H1 (cell line): ENCODE measurements around the gene ZRANB3. TPM values are rescaled to one million over a fixed set of nuclear protein-coding genes. Genes with fewer than 3 reads are reported as not detected.

Experiments
- CTCF ChIA-PET: fragments of 300-600 bp; sonication (Branson Sonifier 250); formaldehyde crosslinking; loops from one replicate; lab custom pipeline; 2021; ENCODE audit not compliant: partially characterized antibody; lab: Charles Lee
- POLR2A ChIA-PET: fragments of 300-600 bp; sonication (Branson Sonifier 250); formaldehyde crosslinking; loops from one replicate; lab custom pipeline; 2021; ENCODE audit warnings: inconsistent platforms; ENCODE audit not compliant: partially characterized antibody; lab: Charles Lee
- DNase-seq, 2 experiments: peaks; one replicate each; pipeline versions ENCODE4 v3.0.0 to v3.0.0-alpha.2; 2010 to 2022; ENCODE audit warnings: low spot score in 2 of 2, low read depth in 1 of 2, mixed read lengths in 1 of 2
- FAIRE-seq: peaks from 2 replicates; lab custom pipeline; 2011; peaks lifted over from hg19 to GRCh38; lab: Jason Lieb, UNC
- H2AFZ ChIP-seq: 2 replicates; pipeline ENCODE4 v1.8.1; 2012; ENCODE audit warnings: low read length, inconsistent platforms
- H2AK5ac ChIP-seq: 2 replicates; pipeline ENCODE4 v1.6.1; 2013; ENCODE audit warnings: low read depth, low read length
- H2BK120ac ChIP-seq: replicated peaks from 2 replicates; pipeline ENCODE3; 2013; ENCODE audit warnings: low read depth, low read length, inconsistent platforms
- H2BK12ac ChIP-seq: 2 replicates; pipeline ENCODE4 v1.6.1; 2013; ENCODE audit warnings: low read depth, low read length
- H2BK15ac ChIP-seq: 2 replicates; pipeline ENCODE4 v1.6.1; 2013; ENCODE audit warnings: low read length
- H2BK20ac ChIP-seq: 2 replicates; pipeline ENCODE4 v1.6.1; 2013; ENCODE audit warnings: low read length
- H2BK5ac ChIP-seq: 2 replicates; pipeline ENCODE4 v1.6.1; 2013; ENCODE audit warnings: low read depth, low read length
- H3K14ac ChIP-seq: 2 replicates; pipeline ENCODE4 v1.6.1; 2013; ENCODE audit warnings: inconsistent platforms; ENCODE audit not compliant: insufficient read length
- H3K18ac ChIP-seq: 2 replicates; pipeline ENCODE4 v1.6.1; 2013; ENCODE audit warnings: low read length; ENCODE audit errors: extremely low read depth
- H3K23ac ChIP-seq: 2 replicates; pipeline ENCODE4 v1.6.1; 2013; ENCODE audit warnings: inconsistent platforms; ENCODE audit not compliant: insufficient read length
- H3K23me2 ChIP-seq: 2 replicates; pipeline ENCODE4 v1.6.1; 2013; ENCODE audit warnings: low read depth, low read length
- H3K27ac ChIP-seq: 2 replicates; pipeline ENCODE4 v1.6.1; 2011; ENCODE audit warnings: low read depth, low read length, inconsistent platforms
- H3K27me3 ChIP-seq, 4 experiments: replicated peaks in 1 of 4; 1 replicate in 1 of 4; 2 replicates in 3 of 4; pipeline versions ENCODE4 v1.6.1 to v1.8.1; 2011 to 2013; ENCODE audit warnings: low read length in 3 of 4, mild to moderate bottlenecking in 3 of 4, inconsistent platforms in 2 of 4, mixed read lengths in 2 of 4, moderate library complexity in 1 of 4; ENCODE audit not compliant: control insufficient read depth in 3 of 4, insufficient read depth in 3 of 4; ENCODE audit errors: extremely low read depth in 1 of 4
- H3K36me3 ChIP-seq, 4 experiments: 2 replicates each; pipeline versions ENCODE4 v1.6.1 to v1.8.1; 2011 to 2013; ENCODE audit warnings: mild to moderate bottlenecking in 4 of 4, low read length in 3 of 4, moderate library complexity in 2 of 4, control low read depth in 1 of 4, inconsistent platforms in 1 of 4; ENCODE audit not compliant: insufficient read depth in 4 of 4, control insufficient read depth in 2 of 4
- H3K4ac ChIP-seq: replicated peaks from 2 replicates; pipeline ENCODE3; 2013; ENCODE audit warnings: low read length, low read depth, mixed read lengths, inconsistent platforms; ENCODE audit not compliant: insufficient read length
- H3K4me1 ChIP-seq, 4 experiments: replicated peaks in 1 of 4; 1 replicate in 1 of 4; 2 replicates in 3 of 4; pipeline versions ENCODE4 v1.6.1 to v1.8.1; 2011 to 2013; ENCODE audit warnings: low read length in 3 of 4, inconsistent platforms in 2 of 4, mixed read lengths in 1 of 4; ENCODE audit not compliant: insufficient read depth in 4 of 4, control insufficient read depth in 3 of 4
- H3K4me2 ChIP-seq, 2 experiments: 2 replicates each; pipeline versions ENCODE4 v1.6.1 to v1.8.1; 2011 to 2013; ENCODE audit warnings: low read depth in 2 of 2, low read length in 2 of 2, control low read depth in 1 of 2, inconsistent platforms in 1 of 2, mild to moderate bottlenecking in 1 of 2; ENCODE audit not compliant: insufficient read depth in 1 of 2
- H3K4me3 ChIP-seq, 4 experiments: fragments of 200-600, 300-600 bp in 1 of 4; sonication (generic), shearing (Covaris generic), sonication (Bioruptor Twin) in 1 of 4; 2 replicates each; pipeline versions ENCODE4 v1.5.1 to v1.8.1; 2011 to 2016; ENCODE audit warnings: low read length in 4 of 4, low read depth in 3 of 4, control low read depth in 2 of 4, inconsistent platforms in 2 of 4, mild to moderate bottlenecking in 2 of 4, mixed read lengths in 1 of 4, moderate library complexity in 1 of 4; ENCODE audit not compliant: insufficient read depth in 2 of 4; ENCODE audit errors: extremely low read depth in 1 of 4
- H3K56ac ChIP-seq: replicated peaks from 2 replicates; pipeline ENCODE3; 2013; ENCODE audit warnings: low read depth, mild to moderate bottlenecking, mixed read lengths, low read length, inconsistent platforms; ENCODE audit not compliant: insufficient read length
- H3K79me1 ChIP-seq: 2 replicates; pipeline ENCODE4 v1.6.1; 2013; ENCODE audit warnings: low read depth, low read length, control low read depth
- H3K79me2 ChIP-seq, 2 experiments: 2 replicates each; pipeline versions ENCODE4 v1.6.1 to v1.8.1; 2012 to 2013; ENCODE audit warnings: low read length in 2 of 2, mild to moderate bottlenecking in 2 of 2, inconsistent platforms in 1 of 2; ENCODE audit not compliant: insufficient read depth in 2 of 2, control insufficient read depth in 1 of 2
- H3K9ac ChIP-seq, 4 experiments: replicated peaks in 1 of 4; 1 replicate in 1 of 4; 2 replicates in 3 of 4; pipeline versions ENCODE4 v1.6.1 to v1.8.1; 2011 to 2013; ENCODE audit warnings: low read depth in 3 of 4, low read length in 3 of 4, control low read depth in 2 of 4, mild to moderate bottlenecking in 2 of 4, moderate library complexity in 2 of 4, inconsistent platforms in 1 of 4; ENCODE audit errors: extremely low read depth in 1 of 4
- H3K9me3 ChIP-seq, 2 experiments: 2 replicates each; pipeline versions ENCODE4 v1.6.1 to v1.8.1; 2012 to 2013; ENCODE audit warnings: mild to moderate bottlenecking in 2 of 2, moderate library complexity in 2 of 2, control low read depth in 1 of 2, inconsistent platforms in 1 of 2, low read depth in 1 of 2, low read length in 1 of 2, mixed read lengths in 1 of 2; ENCODE audit not compliant: insufficient read depth in 2 of 2
- H4K20me1 ChIP-seq, 2 experiments: replicated peaks in 1 of 2; 2 replicates each; pipeline versions ENCODE3 to v1.8.1; 2011 to 2013; ENCODE audit warnings: inconsistent platforms in 2 of 2, low read length in 2 of 2, mild to moderate bottlenecking in 1 of 2; ENCODE audit not compliant: insufficient read depth in 2 of 2, control insufficient read depth in 1 of 2
- H4K5ac ChIP-seq: 2 replicates; pipeline ENCODE4 v1.6.1; 2013; ENCODE audit warnings: low read length, low read depth, mixed read lengths, inconsistent platforms; ENCODE audit not compliant: insufficient read length
- H4K8ac ChIP-seq: 2 replicates; pipeline ENCODE4 v1.8.0; 2013; ENCODE audit warnings: mild to moderate bottlenecking, moderate library complexity, low read length, inconsistent platforms; ENCODE audit not compliant: insufficient read depth; ENCODE audit errors: extremely low read depth
- H4K91ac ChIP-seq: replicated peaks from 2 replicates; pipeline ENCODE3; 2013; ENCODE audit warnings: low read length, mixed read lengths, inconsistent platforms; ENCODE audit not compliant: insufficient read length
- ATF2 ChIP-seq: IDR thresholded peaks from 2 replicates; pipeline ENCODE4 v1.6.1; 2012; ENCODE audit warnings: low read length, inconsistent platforms
- CREB1 ChIP-seq: IDR thresholded peaks from 2 replicates; pipeline ENCODE4 v1.6.1; 2012; ENCODE audit warnings: inconsistent platforms
- EGR1 ChIP-seq: IDR thresholded peaks from 2 replicates; pipeline ENCODE4 v1.6.1; 2011; ENCODE audit warnings: low read depth, low read length, borderline replicate concordance
- EZH2 ChIP-seq: fragments of 200-600 bp; sonication (generic); IDR thresholded peaks from 2 replicates; pipeline ENCODE4 v1.7.1; 2012; ENCODE audit warnings: low read depth, mild to moderate bottlenecking, moderate library complexity, low read length, inconsistent platforms; ENCODE audit not compliant: severe bottlenecking
- JUN ChIP-seq: IDR thresholded peaks from 2 replicates; pipeline ENCODE4 v1.6.1; 2011; ENCODE audit warnings: low read depth, mild to moderate bottlenecking, improper control_type of control experiment, low read length
- KDM4A ChIP-seq: IDR thresholded peaks from one replicate; pipeline ENCODE4 v1.7.1; 2012; ENCODE audit warnings: low read depth, mild to moderate bottlenecking, moderate library complexity, low read length, inconsistent platforms; ENCODE audit not compliant: severe bottlenecking
- WGBS, 2 experiments: shearing (Covaris generic) in 1 of 2; methylation state at CpG; one replicate each; pipeline versions ENCODE4 v1.1.6 to v1.1.7; 2013 to 2015; ENCODE audit warnings: low lambda C conversion rate in 2 of 2, mixed read lengths in 2 of 2, inconsistent platforms in 1 of 2, low coverage in 1 of 2, missing lambda C conversion rate in 1 of 2; ENCODE audit not compliant: insufficient replicate concordance in 2 of 2, insufficient coverage in 1 of 2, insufficient read length in 1 of 2; ENCODE audit errors: extremely low coverage in 1 of 2, missing lambda C conversion rate in 1 of 2; 5-methylcytosine and 5-hydroxymethylcytosine counted together
- polyA plus RNA-seq, 7 experiments: library from polyadenylated mRNA; depleted of rRNA in 3 of 7; stranded (reverse) in 5 of 7; unstranded in 2 of 7; fragments of >200 nt in 5 of 7; fragments of 200-250 nt in 2 of 7; gene quantifications; 1 replicate in 5 of 7; 2 replicates in 1 of 7; 4 replicates in 1 of 7; pipeline versions ENCODE4 v1.2.1 to v1.2.3, GENCODE V29; 2011 to 2013; ENCODE audit warnings: missing spikeins in 2 of 7, mixed read lengths in 2 of 7
- total RNA-seq: library from RNA; stranded (reverse); fragmentation: NEBNext Ultra II Directional; extraction: Animal tissue kit (Norgen Biotek cat#: 25700); gene quantifications from 2 replicates; pipeline ENCODE4 v1.2.1, GENCODE V29; 2021

ZRANB3 gene
- total and polyA plus RNA-seq, 2 of the 8 experiments (the other 6 are each of a cell fraction or from before 2014, with no cell fraction given) = 4.5 to 19.3 TPM

DNA sequence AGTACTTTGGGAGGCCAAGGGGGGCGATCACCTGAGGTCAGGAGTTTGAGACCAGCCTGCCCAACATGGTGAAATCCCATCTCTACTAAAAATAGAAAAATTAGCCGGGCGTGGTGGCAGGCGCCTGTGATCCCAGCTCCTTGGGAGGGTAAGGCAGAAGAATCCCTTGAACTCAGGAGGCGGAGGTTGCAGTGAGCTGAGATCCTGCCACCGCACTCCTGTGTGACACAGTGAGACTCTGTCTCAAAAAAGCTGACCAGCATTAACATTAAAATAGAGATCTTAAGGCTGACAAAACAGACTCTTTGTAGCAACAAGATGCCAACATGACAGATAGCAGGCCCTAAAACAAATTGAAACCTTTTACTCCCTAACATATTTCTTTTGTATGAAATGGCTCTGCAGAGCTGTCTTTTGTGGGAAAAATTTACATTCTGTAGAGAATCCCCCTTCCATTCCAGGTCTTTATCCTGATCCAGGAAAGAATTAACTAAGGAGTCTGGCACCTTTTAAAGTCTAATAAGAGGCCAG lies 265.0 kb downstream of the ZRANB3 start:
- FAIRE-seq = no peak
- TF ChIP-seq EGR1 (no peak), ATF2 (no peak), CREB1 (no peak), KDM4A (no peak), JUN (no peak), EZH2 (no peak)

More for the DNA sequence above, 265.0 kb downstream of the ZRANB3 start:
- 83% methylated on average over 6 of the region's 6 CpGs; no CpG with 5 or more reads in 1 of the 2 experiments for WGBS, 2 experiments
- no peaks in the 10 kb centered on the region for H3K79me2 ChIP-seq
- no peak overlapping the region for H3K4me2 ChIP-seq
- H3K4me3 ChIP-seq = no peak overlapping the region
- no peaks in the 10 kb centered on the region for H3K9me3 ChIP-seq
- no peak overlapping the region for H3K9ac ChIP-seq
- H4K8ac ChIP-seq = no peak overlapping the region
- H3K4ac ChIP-seq = no peak overlapping the region
- H3K4me1 ChIP-seq = no peaks in the 10 kb centered on the region; a peak in 1 of 7 replicates
- CTCF ChIA-PET = interaction anchor here (0.6 to 1.8 kb wide), 5 partner anchors 37 to 262 kb away, joined by 3 to 6 read pairs (median 3); no protein-coding TSS in a partner anchor
- H2BK12ac ChIP-seq = no peak overlapping the region
- H2BK15ac ChIP-seq = no peak overlapping the region
- H3K79me1 ChIP-seq = no peaks in the 10 kb centered on the region
- POLR2A ChIA-PET = interaction anchor here (1.5 kb wide), 1 partner anchor 14 kb away, joined by 5 read pairs; no protein-coding TSS in a partner anchor
- H2AFZ ChIP-seq = no peak overlapping the region
- no peak overlapping the region for H2BK5ac ChIP-seq
- no peak overlapping the region for H2BK20ac ChIP-seq
- H3K27ac ChIP-seq = no peak overlapping the region
- H2BK120ac ChIP-seq = no peak overlapping the region
- no peak overlapping the region for H4K5ac ChIP-seq
- H3K23ac ChIP-seq = no peak overlapping the region
- H3K56ac ChIP-seq = no peak overlapping the region
- no peak overlapping the region for H4K91ac ChIP-seq
- no peaks in the 10 kb centered on the region for H3K23me2 ChIP-seq
- H2AK5ac ChIP-seq = no peak overlapping the region
- no peaks in the 10 kb centered on the region for H3K36me3 ChIP-seq
- H3K14ac ChIP-seq = no peak overlapping the region
- H3K18ac ChIP-seq = no peak overlapping the region
- DNase-seq = no peak
- no peaks in the 10 kb centered on the region for H3K27me3 ChIP-seq
- no peaks in the 10 kb centered on the region for H4K20me1 ChIP-seq
